Vagina (tissue), 2 donors: ENCODE results near the gene CYP17A1.

ENCODE experiments used
- CTCF ChIP-seq, 3 experiments: fragments of 450-650 bp in 2 of 3; fragments of 200-600 bp in 1 of 3; sonication (generic) in 1 of 3; IDR thresholded peaks; one replicate each; pipeline ENCODE4 v1.5.1; 2017 to 2019; ENCODE audit warnings: antibody characterized with exemption in 3 of 3, mild to moderate bottlenecking in 2 of 3, moderate library complexity in 2 of 3
- POLR2AphosphoS5 ChIP-seq, 2 donors: sonication (generic); formaldehyde crosslinking; IDR thresholded peaks; one replicate each; pipeline ENCODE4 v1.9.0; 2017; ENCODE audit warnings: antibody characterized with exemption in 2 of 2, mild to moderate bottlenecking in 2 of 2, low read depth in 1 of 2; ENCODE audit not compliant: insufficient read depth in 1 of 2

DNA sequence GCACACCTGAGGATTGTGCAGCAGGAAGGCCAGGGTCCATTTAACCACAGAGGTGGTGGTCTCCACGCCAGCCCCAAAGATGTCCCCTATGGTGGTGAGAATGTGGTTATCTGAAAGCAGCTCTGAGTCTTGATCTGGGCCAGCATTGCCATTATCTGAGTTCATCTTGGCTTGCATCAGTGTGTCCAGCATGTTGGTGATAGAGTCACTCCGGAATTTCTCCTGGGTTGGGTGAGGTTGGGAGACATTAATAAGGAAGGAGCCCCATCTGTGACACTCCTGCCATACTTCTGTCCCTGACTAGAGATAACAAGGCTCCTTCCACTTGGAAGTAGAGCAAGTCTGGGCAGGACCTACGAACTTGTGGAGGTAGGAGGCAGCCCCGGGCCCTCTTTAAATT lies 4.2 kb downstream of the CYP17A1 start:
- TF ChIP-seq CTCF (IDR thresholded peaks at IDR 0.05) (no peak), POLR2AphosphoS5 (IDR thresholded peaks at IDR 0.05; ENCODE audit: insufficient read depth in 1 of 2, low read depth in 1 of 2) (no peak)
